Dedifferentiated amniotic fluid mesenchymal stem cell (primary cell): ENCODE data around the gene FAM149B1.

Experiments used
- DNase-seq: peaks from one replicate; pipeline ENCODE4 v3.0.0-alpha.2; 2016; ENCODE audit errors: extremely low spot score

FAM149B1 gene

DNA sequence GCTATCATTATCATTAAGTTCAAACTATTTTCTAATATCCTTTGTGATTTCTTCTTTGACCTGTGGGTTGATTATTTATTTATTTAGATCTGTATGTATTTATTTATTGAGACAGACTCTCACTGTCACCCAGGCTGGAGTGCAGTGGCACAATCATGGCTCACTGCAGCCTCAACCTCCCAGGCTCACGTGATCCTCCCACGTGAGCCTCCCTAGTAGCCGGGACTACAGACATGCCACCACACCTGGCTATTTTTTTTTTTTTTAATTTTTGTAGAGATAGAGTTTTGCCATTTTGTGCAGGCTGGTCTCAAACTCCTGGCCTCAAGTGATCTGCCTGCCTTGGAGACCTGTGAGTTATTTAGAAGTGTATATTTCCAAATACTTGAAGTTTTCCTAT is 113.2 kb downstream of the FAM149B1 start:
- no peak for DNase-seq

DNA sequence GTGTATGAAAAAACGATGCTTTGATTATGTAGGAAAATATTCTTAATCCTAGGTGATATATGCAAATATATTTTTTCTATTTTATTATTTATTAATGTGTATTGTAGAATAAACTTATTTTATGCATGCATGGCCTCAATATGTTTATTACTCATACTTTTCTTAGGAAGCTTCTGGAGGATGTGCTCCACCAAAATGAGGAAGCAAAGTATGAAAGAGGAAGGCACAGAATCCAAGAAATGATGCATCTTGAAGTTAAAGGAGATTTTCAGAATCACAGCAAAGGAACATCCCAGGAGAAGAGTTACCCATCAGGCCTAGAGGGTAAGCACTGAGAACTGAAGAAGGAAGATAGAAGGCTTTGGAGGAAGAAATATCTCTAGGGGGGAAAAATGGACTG is 119.5 kb downstream of the FAM149B1 start:
- no peak for DNase-seq

DNA sequence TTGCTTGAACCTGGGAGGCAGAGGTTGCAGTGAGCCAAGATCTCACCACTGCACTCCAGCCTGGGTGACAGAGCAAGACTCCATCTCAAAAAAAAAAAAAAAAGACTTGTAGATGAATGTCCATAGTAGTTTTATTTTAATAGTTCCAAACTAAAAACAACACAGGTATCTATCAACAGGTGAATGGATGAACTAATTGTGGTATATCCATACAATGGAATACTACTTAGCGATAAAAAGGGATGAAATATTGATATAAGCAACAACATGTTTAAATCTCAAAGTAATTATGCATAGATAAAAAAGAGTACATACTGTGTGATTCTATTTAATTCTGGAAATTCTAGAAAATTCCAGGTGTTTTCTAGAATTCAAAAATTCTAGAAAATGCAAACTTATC is 122.0 kb downstream of the FAM149B1 start:
- DNase-seq, result no peak

DNA sequence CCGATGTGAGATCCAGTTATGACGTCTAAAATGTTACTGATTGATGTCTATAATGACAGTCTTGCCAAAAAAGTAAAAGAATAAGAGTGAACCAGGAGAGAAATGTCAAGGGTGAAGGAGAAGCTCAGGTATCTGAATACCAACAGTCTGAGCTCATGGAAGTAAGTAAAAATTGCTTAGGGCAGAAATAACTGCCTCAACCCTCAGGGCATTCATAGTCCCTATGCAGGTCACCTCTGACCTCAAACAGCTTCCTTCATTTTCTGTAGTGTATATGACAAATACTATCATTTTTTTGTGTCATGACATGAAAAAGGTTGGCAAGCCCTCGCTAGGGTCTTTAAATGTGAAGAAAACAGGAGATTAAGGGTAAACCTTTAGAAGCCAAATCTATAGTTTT is 125.5 kb downstream of the FAM149B1 start:
- DNase-seq, result no peak
